Measurements from ENCODE around the gene CIZ1. TPM values are rescaled to one million over a fixed set of nuclear protein-coding genes. Genes with fewer than 3 reads are reported as not detected.

Gene CIZ1
- total RNA-seq, 1 donor from 2014 or later: 156 TPM

DNA sequence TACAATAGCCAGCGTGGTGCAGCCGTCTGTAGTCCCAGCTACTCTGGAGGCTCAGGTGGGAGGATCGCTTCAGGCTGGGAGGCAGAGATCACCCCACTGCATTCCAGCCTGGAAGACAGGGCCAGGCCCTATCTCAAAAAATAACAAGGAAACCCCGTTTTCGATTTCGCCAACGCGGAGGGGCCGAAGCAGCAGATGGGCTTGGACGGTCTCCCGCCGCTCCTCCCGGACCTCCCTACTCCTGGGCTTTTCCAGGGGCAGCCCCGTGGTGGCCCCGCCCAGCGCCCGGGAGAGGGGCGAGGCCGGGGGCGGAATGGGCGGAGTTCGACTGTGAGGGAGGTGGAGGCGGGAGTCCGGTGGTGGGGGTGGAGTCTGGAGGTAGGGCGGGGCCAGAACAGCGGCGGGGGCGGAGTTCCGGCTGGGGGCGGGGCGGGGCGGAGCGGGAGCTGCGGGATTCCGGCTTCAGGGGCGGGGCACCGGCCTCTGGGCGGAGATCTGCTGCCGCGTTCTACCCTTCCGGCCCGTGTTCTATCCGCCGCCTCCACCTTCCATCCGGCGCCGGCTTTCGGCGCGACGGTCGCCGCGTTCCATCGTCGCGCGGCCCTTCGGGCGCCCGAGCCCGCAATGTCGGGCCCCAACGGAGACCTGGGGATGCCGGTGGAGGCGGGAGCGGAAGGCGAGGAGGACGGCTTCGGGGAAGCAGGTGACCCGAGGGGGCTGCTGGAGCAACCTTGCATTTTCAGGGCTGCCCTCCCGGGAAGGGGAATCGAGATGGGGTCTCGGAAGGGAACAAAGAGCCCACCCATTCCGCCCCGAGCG lies 31.4 kb downstream of the CIZ1 start, which contains the start of gene BBLN:
TSS of gene BBLN (plus strand) at position 482 of the 819 bp plus-strand sequence. CDS start at position 625, 143 bp downstream.
- H3K36me3 Mint-ChIP-seq (ENCODE audit: low read depth, unreplicated experiment): peaks cover 14% of the 10 kb centered on the region
- DNase-seq (ENCODE audit: low spot score): peak; percentile 98
- no peaks in the 10 kb centered on the region for H3K9me3 Mint-ChIP-seq (ENCODE audit: unreplicated experiment)
- peak within 1 kb of the TSS; percentile 83 for H3K4me3 Mint-ChIP-seq (ENCODE audit: unreplicated experiment)
- TF ChIP-seq, protein P1, sequence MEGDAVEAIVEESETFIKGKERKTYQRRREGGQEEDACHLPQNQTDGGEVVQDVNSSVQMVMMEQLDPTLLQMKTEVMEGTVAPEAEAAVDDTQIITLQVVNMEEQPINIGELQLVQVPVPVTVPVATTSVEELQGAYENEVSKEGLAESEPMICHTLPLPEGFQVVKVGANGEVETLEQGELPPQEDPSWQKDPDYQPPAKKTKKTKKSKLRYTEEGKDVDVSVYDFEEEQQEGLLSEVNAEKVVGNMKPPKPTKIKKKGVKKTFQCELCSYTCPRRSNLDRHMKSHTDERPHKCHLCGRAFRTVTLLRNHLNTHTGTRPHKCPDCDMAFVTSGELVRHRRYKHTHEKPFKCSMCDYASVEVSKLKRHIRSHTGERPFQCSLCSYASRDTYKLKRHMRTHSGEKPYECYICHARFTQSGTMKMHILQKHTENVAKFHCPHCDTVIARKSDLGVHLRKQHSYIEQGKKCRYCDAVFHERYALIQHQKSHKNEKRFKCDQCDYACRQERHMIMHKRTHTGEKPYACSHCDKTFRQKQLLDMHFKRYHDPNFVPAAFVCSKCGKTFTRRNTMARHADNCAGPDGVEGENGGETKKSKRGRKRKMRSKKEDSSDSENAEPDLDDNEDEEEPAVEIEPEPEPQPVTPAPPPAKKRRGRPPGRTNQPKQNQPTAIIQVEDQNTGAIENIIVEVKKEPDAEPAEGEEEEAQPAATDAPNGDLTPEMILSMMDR (IDR thresholded peaks at IDR 0.05; ENCODE audit: unreplicated experiment): no peak
- peak within 1 kb of the TSS; percentile 52 for H3K27ac Mint-ChIP-seq (ENCODE audit: unreplicated experiment)
- H3K4me1 Mint-ChIP-seq (ENCODE audit: unreplicated experiment): peaks cover 4% of the 10 kb centered on the region
- peaks cover 6% of the 10 kb centered on the region for H3K27me3 Mint-ChIP-seq (ENCODE audit: unreplicated experiment)

DNA sequence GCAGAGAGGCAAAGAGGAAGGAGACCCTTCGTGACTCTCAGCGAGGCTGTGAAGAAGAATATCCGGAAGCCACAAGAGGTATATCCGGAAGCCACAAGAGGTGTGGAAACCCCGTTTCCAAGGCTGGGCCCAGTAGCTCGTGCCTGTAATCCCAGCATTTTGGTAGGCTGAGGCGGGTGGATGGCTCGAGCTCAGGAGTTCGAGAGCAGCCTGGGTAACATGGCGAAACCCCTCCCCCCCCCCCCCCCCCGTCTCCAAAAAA lies 31.9 kb downstream of the CIZ1 start:
- TF ChIP-seq, protein P1 (IDR thresholded peaks at IDR 0.05; ENCODE audit: unreplicated experiment): no peak
- H3K36me3 Mint-ChIP-seq (ENCODE audit: low read depth, unreplicated experiment): peaks cover 14% of the 10 kb centered on the region
- no peak for DNase-seq (ENCODE audit: low spot score)
- H3K4me1 Mint-ChIP-seq (ENCODE audit: unreplicated experiment): peaks cover 4% of the 10 kb centered on the region
- peak overlapping the region; percentile 83 for H3K4me3 Mint-ChIP-seq (ENCODE audit: unreplicated experiment)
- H3K27ac Mint-ChIP-seq (ENCODE audit: unreplicated experiment): peak overlapping the region; percentile 52
- peaks cover 6% of the 10 kb centered on the region for H3K27me3 Mint-ChIP-seq (ENCODE audit: unreplicated experiment)
- H3K9me3 Mint-ChIP-seq (ENCODE audit: unreplicated experiment): no peaks in the 10 kb centered on the region

DNA sequence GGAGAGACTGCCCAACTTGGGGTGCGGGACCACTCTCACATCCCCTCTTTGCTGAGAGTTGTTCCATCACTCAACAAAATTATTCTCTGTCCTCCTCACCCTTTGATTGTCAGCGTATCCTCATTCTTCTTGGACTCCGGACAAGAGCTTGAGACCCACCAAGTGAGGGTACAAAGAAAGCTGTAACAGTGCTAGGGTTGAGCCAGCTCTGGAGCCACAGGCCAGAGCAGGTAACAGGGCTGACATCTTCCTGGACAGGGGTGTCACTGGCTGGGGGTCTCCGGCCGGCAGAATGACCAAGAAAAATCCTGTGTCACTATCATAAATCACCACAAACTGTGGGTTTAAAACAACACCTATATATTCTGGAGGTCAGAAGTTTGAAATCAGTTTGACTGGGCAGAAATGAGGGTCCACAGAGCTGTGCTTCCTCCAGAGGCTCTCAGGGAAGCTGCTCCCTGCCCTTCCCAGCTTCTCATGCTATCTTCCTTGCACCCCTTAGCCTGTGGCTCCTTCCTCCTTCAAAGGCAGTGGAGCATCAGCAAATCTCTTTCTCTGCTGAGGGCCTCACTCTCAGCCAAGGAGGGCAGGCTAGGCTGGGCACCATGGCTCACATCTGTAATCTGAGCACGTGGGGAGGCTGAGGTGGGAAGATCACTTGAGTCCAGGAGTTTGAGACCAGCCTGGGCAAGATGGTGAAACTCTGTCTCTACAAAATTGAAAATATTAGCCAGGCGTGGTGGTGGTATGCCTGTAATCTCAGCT lies 35.5 kb downstream of the CIZ1 start:
- H3K36me3 Mint-ChIP-seq (ENCODE audit: low read depth, unreplicated experiment): no peaks in the 10 kb centered on the region
- H3K27ac Mint-ChIP-seq (ENCODE audit: unreplicated experiment): no peak overlapping the region
- no peak for DNase-seq (ENCODE audit: low spot score)
- no peaks in the 10 kb centered on the region for H3K9me3 Mint-ChIP-seq (ENCODE audit: unreplicated experiment)
- H3K27me3 Mint-ChIP-seq (ENCODE audit: unreplicated experiment): peaks cover 4% of the 10 kb centered on the region
- no peaks in the 10 kb centered on the region for H3K4me1 Mint-ChIP-seq (ENCODE audit: unreplicated experiment)
- TF ChIP-seq, protein P1 (IDR thresholded peaks at IDR 0.05; ENCODE audit: unreplicated experiment): no peak
- H3K4me3 Mint-ChIP-seq (ENCODE audit: unreplicated experiment): no peak overlapping the region

DNA sequence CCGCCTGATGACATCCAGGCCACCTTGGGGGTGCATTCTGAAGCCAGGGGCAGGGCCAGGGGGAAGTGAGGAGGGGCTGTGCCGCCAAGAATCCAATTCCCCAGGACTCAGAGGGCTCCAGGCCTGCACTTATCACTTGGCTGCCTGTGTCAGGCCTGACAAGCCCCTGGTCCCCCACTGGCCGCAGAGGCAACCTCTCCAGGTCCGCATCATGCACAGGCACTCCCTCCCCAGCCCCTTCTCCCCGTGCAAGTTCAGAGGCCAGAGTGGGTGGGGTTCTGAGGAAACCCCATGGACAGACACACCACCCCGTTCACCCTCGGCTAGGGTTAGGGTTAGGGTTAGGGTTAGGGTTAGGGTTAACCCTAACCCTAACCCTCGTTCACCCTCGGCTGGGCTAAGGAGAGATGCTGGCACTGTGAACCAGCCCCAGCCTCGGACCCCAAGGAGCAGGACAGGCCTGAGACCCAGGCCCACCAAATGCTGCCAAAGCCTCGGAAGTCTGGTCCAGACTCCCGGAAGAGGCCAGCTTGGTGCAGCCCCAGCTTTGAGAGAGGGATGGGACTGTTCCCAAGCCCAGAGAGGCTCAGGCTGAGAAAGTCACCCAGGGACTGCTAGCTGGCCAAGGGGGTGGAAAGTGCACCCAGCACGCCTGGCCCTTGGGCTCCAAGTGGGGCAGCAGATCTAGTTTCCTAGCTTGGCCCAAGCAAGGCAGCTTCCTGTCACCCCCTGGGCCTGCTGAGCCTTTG lies 37.3 kb downstream of the CIZ1 start:
- TF ChIP-seq, protein P1 (IDR thresholded peaks at IDR 0.05; ENCODE audit: unreplicated experiment): no peak
- H3K9me3 Mint-ChIP-seq (ENCODE audit: unreplicated experiment): no peaks in the 10 kb centered on the region
- no peak for DNase-seq (ENCODE audit: low spot score)

More for the DNA sequence above, 37.3 kb downstream of the CIZ1 start:
- Mint-ChIP-seq H3K27me3 (ENCODE audit: unreplicated experiment) (peaks cover 4% of the 10 kb centered on the region), H3K4me3 (ENCODE audit: unreplicated experiment) (no peak overlapping the region), H3K4me1 (ENCODE audit: unreplicated experiment) (peaks cover 5% of the 10 kb centered on the region), H3K36me3 (ENCODE audit: low read depth, unreplicated experiment) (no peaks in the 10 kb centered on the region), H3K27ac (ENCODE audit: unreplicated experiment) (no peak overlapping the region)
